Stimulated activated CD4-positive, alpha-beta T cell treated with anti-CD3 and anti-CD28 coated beads, Interleukin-4, amount 100 ng/mL, for 48 hours (primary cell): ENCODE results near the gene RCOR1.
"Not testable (repeated sequence)": the region's sequence is repeated elsewhere in the genome, so short reads cannot be mapped to it uniquely, and the experiment has no call there.

ENCODE experiments used
- DNase-seq, 2 donors: peaks; one replicate each; pipeline ENCODE4 v3.0.0-alpha.2; 2020; ENCODE audit warnings: low read depth in 2 of 2

RCOR1 gene

DNA sequence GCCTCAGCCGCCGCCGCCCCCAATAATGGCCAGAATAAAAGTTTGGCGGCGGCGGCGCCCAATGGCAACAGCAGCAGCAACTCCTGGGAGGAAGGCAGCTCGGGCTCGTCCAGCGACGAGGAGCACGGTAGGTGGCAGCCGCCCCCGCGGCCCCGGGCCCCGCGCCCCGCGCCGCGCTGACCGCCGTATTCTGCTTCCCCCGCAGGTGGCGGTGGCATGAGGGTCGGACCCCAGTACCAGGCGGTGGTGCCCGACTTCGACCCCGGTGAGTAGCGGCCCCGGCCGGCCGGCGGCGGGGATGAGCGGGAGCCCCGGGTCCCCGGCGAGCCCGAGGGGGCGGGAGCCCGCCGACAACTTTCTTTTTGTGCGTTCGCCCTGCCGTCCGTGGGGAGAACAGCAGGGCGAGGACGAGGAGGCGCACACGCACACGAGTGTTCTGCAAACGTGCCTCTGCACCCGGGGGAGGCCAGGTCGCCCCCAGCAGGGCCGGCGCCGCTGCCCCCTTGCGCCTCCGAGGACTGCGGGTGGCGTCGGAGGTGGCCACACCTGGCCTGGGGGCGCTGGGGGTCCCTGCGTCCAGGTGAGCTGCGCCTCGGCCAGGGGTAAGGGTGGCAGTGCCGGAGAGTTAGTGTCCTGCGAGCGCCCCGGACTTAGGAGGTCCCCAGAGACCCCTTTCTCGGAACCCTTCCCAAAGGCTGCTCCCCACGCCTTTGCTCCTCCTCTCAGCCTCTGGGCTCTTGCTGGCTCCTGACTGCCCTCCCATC is 794 bp downstream of the RCOR1 start:
- DNase-seq = peak; percentile 37 to 38

DNA sequence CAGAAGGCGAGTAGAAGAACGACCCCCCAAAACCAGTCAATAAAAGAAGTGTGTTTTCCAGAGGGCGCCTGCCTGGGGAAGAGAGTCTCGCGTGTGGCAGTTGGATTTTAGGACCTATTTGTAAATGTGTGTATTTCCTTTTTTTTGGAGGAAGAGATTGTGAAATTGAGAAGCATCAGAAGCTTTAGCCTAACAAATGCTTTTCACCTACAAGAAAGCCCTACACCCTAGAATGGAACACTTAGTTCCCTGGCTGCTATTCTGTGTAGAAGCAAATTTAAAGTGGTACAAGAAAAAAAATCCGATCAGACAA is 1.3 kb downstream of the RCOR1 start:
- DNase-seq = no peak

DNA sequence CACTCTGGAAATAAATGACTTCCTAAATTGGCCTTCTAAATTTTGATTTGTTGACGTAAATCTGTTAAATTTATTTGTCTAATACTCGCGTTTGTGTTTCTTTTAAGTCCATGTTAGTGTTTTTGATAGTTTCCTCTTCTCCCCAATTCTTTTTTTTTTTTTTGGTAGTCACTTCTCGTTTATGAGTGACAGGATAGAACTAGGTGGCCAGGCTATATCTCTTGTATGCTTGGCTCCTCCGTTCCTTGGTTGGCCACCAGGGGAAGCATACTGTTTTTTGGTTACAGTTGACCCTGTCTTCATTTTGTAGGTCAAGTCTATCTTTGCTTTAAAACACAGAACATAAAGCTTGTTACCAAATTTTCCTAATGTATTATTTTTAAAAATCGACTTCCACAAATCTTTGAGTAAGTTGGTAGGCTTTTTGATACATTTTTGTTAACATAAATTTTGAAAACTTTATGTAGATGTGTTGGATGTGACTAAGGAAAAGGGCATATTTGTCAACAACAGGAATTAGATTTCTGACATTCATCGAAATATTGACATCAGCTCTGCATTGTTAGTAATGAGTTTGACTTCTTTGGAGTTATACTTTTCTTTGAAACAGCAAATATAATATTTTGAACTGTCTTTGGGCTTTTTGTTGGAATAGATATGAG is 2.2 kb downstream of the RCOR1 start:
- DNase-seq = peak; percentile 46 to 61

- no peak for DNase-seq
Measured at GRCh38 chr14:102601378-102601925, 9.0 kb downstream of the RCOR1 start.

GRCh38 chr14:102602421-102603292 is 10.2 kb downstream of the RCOR1 start:
- DNase-seq = no peak

DNA sequence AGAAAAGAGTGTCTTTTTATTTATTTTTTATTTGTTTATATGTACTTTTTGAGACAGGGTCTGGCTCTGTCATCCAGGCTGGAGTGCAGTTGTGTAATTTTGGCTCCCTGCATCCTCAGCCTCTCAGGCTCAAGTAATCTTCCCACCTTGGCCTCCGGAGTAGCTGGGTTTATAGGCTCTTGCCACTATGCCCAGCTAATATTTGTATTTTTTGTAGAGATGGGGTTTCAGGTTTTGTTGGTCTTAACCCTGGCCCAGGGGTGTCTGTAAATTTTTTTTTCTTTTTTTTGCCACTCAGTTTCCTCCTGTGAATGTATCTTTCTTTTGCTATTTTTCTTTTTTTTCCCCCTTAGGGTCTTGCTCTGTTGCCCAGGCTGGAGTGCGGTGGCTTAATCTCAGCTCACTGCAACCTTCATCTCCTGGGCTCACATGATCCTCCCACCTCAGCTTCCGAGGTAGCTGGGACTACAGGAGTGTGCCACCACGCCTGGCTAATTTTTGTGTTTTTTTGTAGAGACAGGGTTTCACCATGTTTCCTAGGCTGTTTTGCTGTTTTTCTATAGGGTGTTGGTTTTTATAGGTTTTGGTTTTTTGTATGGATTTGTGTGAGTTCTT is 11.0 kb downstream of the RCOR1 start:
- DNase-seq = no peak

DNA sequence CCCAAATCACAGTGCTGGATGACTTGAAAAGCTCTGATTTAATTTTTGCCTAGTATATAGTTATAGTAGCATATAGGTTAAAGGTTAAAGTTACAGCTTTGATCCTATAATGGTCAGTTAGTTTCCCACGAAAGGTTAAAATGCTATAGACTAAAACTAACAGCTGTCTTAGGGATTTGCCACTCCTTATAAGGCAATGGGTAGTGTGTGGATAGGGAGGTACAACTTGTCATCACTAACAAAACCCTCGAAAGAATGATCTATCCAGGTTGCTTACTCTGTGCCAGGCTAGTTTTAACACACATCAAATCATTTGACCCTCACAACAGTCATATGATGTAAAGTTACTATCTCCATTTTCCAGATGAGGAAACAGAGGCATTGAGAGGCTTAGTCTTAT is 11.7 kb downstream of the RCOR1 start:
- no peak for DNase-seq

- no peak for DNase-seq
Measured at GRCh38 chr14:102605029-102605428, 12.6 kb downstream of the RCOR1 start.

GRCh38 chr14:102606296-102606695 is 13.8 kb downstream of the RCOR1 start:
- DNase-seq = no peak

GRCh38 chr14:102608064-102608446 is 15.6 kb downstream of the RCOR1 start:
- DNase-seq = no peak

GRCh38 chr14:102610968-102611811 is 18.7 kb downstream of the RCOR1 start:
- no peak for DNase-seq

GRCh38 chr14:102616318-102616717 is 23.9 kb downstream of the RCOR1 start:
- DNase-seq = no peak

DNA sequence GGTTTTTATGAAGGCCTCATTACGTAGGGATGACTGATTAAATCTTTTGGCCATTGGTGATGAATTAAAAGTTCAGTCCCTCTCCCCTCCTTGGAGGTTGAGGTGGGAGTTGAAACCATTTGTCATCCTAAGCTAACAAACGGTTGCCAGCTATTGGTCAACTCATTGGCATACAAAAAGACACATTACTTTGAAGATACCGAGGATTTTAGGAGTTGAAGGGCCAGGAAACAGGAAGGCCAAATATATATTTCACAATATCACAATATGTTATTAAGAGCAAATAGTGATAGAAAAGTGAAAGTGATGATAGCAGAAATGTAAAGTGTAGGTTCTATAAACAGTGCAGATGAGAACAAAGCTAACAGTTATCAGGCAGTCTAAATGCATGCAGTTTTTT is 24.4 kb downstream of the RCOR1 start:
- DNase-seq = no peak

DNA sequence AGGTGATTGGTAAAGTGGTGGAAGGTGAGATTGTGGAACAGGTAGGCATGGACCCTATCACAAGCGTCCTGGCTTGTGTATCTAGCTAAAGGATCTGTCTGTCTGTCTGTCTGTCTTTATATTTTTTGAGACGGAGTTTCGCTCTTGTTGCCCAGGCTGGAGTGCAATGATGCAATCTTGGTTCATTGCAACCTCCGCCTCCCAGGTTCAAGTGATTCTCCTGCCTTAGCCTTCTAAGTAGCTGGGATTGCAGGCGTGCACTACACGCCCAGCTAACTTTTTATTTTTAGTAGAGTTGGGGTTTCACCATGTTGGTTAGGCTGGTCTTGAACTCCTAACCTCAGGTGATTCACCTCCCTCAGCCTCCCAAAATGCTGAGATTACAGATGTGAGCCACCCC is 26.6 kb downstream of the RCOR1 start:
- not testable (repeated sequence) for DNase-seq

- DNase-seq = no peak
Measured at GRCh38 chr14:102620413-102620812, 28.0 kb downstream of the RCOR1 start.

DNA sequence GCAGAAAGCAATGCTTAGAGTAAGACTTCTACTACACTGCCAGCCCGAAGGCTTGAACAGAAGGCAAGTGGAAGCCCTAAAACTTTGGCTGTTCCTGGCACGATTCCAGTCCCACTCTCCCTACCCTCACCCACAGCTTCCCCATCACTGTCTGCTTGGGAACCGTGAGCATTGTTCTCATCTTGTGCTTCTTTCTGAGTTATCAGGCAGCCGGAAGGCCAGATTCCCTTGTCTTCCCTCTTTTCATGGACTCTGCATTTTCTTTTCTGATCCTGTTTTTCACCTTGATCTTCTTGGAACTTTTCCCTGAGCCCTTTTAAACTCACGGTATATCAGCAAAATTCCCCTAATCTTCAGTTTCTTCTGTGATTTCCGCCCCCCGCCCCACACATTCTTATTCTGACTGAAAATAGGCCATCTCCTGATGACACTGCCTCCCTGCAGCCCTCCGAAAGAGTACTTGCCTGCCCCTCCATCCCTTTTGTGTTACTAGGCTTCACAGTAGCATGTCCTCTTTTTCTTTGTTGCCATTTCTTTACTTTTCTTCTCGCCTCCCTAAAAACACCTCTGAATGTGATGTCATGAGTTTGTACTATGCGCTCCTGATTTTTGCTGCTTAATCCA is 29.9 kb downstream of the RCOR1 start:
- DNase-seq = peak in 1 of 2 donors; percentile 7

DNA sequence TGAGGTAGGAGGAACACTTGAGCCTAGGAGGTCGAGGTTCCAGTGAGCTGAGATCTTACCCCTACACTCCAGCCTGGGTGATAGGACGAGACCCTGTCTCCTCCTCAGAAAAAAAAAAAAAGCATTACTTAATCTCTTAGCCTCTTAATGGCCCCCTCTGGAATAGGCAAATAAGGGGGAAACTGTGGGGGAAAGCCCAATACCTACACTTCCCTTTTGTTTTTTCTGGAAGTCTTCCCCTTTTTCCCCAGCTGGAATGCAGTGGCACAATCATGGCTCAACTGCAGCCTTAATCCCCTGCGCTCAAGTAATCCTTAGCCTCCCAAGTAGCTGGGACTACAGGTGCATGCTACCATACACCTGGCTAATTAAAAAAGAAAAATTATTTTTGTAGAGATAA is 32.2 kb downstream of the RCOR1 start:
- DNase-seq = no peak

DNA sequence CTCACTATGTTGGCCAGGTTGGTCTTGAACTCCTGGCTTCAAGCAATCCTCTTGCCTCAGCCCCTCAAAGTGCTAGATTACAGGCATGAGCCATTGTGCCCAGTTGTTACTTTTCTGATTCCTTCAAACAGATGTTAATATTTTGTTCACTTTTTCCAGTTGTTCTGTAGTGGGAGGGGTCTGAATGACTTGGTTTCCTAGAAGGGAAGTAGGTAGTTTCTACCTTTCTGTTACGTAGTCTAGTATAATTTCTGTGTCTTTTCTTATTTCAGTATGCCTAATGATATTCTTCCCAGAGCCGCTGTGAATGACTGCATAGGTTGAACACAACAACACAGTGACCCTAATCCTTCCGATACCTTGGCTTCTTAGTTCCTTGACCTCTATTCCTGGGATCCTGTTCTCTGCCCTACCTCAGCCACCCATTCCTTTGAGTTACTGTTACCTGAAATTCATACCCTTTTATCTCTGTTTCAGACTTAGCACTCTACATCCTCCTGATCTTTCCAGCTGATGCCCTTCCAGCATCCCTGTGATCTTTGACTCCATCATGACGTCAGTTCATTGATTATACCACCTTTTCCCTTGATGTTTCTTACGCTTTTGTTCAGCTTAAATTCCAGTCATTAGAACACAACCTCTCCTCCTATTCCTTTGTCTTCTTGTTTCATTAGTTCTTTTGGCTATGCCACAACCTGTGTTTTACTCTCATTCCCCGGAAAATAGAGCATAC is 33.3 kb downstream of the RCOR1 start:
- no peak for DNase-seq

GRCh38 chr14:102626530-102626929 is 34.1 kb downstream of the RCOR1 start:
- DNase-seq = no peak

- no peak for DNase-seq
Measured at GRCh38 chr14:102629011-102629444, 36.6 kb downstream of the RCOR1 start.
